ENCODE measurements around the gene EFEMP2. TPM values are rescaled to one million over a fixed set of nuclear protein-coding genes. Genes with fewer than 3 reads are reported as not detected.

EFEMP2 gene
- total RNA-seq, 2 donors from 2014 or later, result 22.4 to 26.0 TPM

GRCh38 chr11:65821107-65821506 lies 51.5 kb downstream of the EFEMP2 start:
- Mint-ChIP-seq H3K4me1 (ENCODE audit: low read depth) (peaks cover 19% of the 10 kb centered on the region), H3K27ac (no peak overlapping the region), H3K9me3 (no peaks in the 10 kb centered on the region), H3K36me3 (ENCODE audit: insufficient read depth in 2 of 2) (no peaks in the 10 kb centered on the region), H3K27me3 (ENCODE audit: low read depth) (no peaks in the 10 kb centered on the region), H3K4me3 (no peak overlapping the region)
- ATAC-seq (replicated peaks in 1 of 2) (no peak), DNase-seq (no peak)

- ATAC-seq (replicated peaks in 1 of 2) (peak; percentile 91 to 96), DNase-seq (peak; percentile 96 to 98)
- peaks cover 19% of the 10 kb centered on the region for H3K4me1 Mint-ChIP-seq (ENCODE audit: low read depth)
- H3K27ac Mint-ChIP-seq, result peak overlapping the region; percentile 92
- H3K9me3 Mint-ChIP-seq, result no peaks in the 10 kb centered on the region
- no peaks in the 10 kb centered on the region for H3K36me3 Mint-ChIP-seq (ENCODE audit: insufficient read depth in 2 of 2)
- H3K27me3 Mint-ChIP-seq (ENCODE audit: low read depth), result no peaks in the 10 kb centered on the region
- H3K4me3 Mint-ChIP-seq, result peak overlapping the region; percentile 85 to 95
Measured at GRCh38 chr11:65817835-65818680, 54.5 kb downstream of the EFEMP2 start.

GRCh38 chr11:65817312-65817834 lies 55.2 kb downstream of the EFEMP2 start:
- ATAC-seq (replicated peaks in 1 of 2) (no peak), DNase-seq (no peak)
- Mint-ChIP-seq H3K36me3 (ENCODE audit: insufficient read depth in 2 of 2) (no peaks in the 10 kb centered on the region), H3K27me3 (ENCODE audit: low read depth) (no peaks in the 10 kb centered on the region), H3K27ac (peak overlapping the region; percentile 92), H3K4me3 (peak overlapping the region; percentile 85 to 95), H3K4me1 (ENCODE audit: low read depth) (peaks cover 19% of the 10 kb centered on the region), H3K9me3 (no peaks in the 10 kb centered on the region)

GRCh38 chr11:65816696-65817095 lies 55.9 kb downstream of the EFEMP2 start:
- no peaks in the 10 kb centered on the region for H3K9me3 Mint-ChIP-seq
- H3K36me3 Mint-ChIP-seq (ENCODE audit: insufficient read depth in 2 of 2), result no peaks in the 10 kb centered on the region
- no peak overlapping the region for H3K27ac Mint-ChIP-seq
- H3K27me3 Mint-ChIP-seq (ENCODE audit: low read depth), result no peaks in the 10 kb centered on the region
- ATAC-seq (replicated peaks in 1 of 2) (no peak), DNase-seq (no peak)
- H3K4me1 Mint-ChIP-seq (ENCODE audit: low read depth), result peaks cover 19% of the 10 kb centered on the region
- peak overlapping the region; percentile 85 to 95 for H3K4me3 Mint-ChIP-seq

Other genes with a start within 250 kb of the EFEMP2 start
- 100 to 1,000 TPM; 132 to 137 TPM for gene SIPA1, start 234.7 kb downstream of the EFEMP2 start, total RNA-seq
- gene RELA, start 209.9 kb downstream of the EFEMP2 start, total RNA-seq, result 100 to 1,000 TPM; 116 to 121 TPM
- 100 to 1,000 TPM in 1 of 2 donors, 10 to 100 TPM in 1; 86.4 to 105 TPM for gene KAT5, start 160.5 kb downstream of the EFEMP2 start, total RNA-seq
- 10 to 100 TPM; 35.4 to 37.1 TPM for gene RNASEH2C, start 152.0 kb downstream of the EFEMP2 start, total RNA-seq
- gene AP5B1, start 91.8 kb downstream of the EFEMP2 start, total RNA-seq, result 10 to 100 TPM; 20.0 to 22.4 TPM
- under 1 TPM in 1 of 2 donors, not detected in 1; 0.16 TPM for gene OVOL1, start 85.7 kb downstream of the EFEMP2 start, total RNA-seq
- 1 to 10 TPM; 2.2 to 4.6 TPM for gene SNX32, start 38.8 kb downstream of the EFEMP2 start, total RNA-seq
- gene CFL1, start 14.6 kb downstream of the EFEMP2 start, total RNA-seq, result 100 to 1,000 TPM; 477 to 512 TPM
- gene MUS81, start 12.4 kb downstream of the EFEMP2 start, total RNA-seq, result 10 to 100 TPM; 80.6 to 94.8 TPM
- gene CTSW, start 7.0 kb upstream of the EFEMP2 start, total RNA-seq, result 10 to 100 TPM; 16.8 to 27.8 TPM
- 10 to 100 TPM; 86.4 to 91.9 TPM for gene FIBP, start 15.7 kb upstream of the EFEMP2 start, total RNA-seq
- 10 to 100 TPM; 35.4 to 37.5 TPM for gene CCDC85B, start 17.9 kb upstream of the EFEMP2 start, total RNA-seq
- gene FOSL1, start 27.6 kb upstream of the EFEMP2 start, total RNA-seq, result 10 to 100 TPM; 11.9 to 18.8 TPM
- 10 to 100 TPM; 34.7 to 36.5 TPM for gene C11orf68, start 46.3 kb upstream of the EFEMP2 start, total RNA-seq
- gene DRAP1, start 46.6 kb upstream of the EFEMP2 start, total RNA-seq, result 100 to 1,000 TPM; 126 to 145 TPM
- gene TSGA10IP, start 72.7 kb upstream of the EFEMP2 start, total RNA-seq, result not detected
- gene SART1, start 88.9 kb upstream of the EFEMP2 start, total RNA-seq, result 10 to 100 TPM; 63.2 to 75.9 TPM
- 10 to 100 TPM; 39.1 to 40.8 TPM for gene EIF1AD, start 129.4 kb upstream of the EFEMP2 start, total RNA-seq
- gene BANF1, start 129.7 kb upstream of the EFEMP2 start, total RNA-seq, result 100 to 1,000 TPM; 166 to 174 TPM
- under 1 TPM; 0.34 to 0.79 TPM for gene CST6, start 139.2 kb upstream of the EFEMP2 start, total RNA-seq
- gene CATSPER1, start 153.7 kb upstream of the EFEMP2 start, total RNA-seq, result under 1 TPM in 1 of 2 donors, not detected in 1; 0.49 TPM
- under 1 TPM; 0.36 to 0.42 TPM for gene GAL3ST3, start 176.4 kb upstream of the EFEMP2 start, total RNA-seq
- gene SF3B2, start 179.6 kb upstream of the EFEMP2 start, total RNA-seq, result 100 to 1,000 TPM; 222 to 223 TPM
- gene PACS1, start 197.5 kb upstream of the EFEMP2 start, total RNA-seq, result 100 to 1,000 TPM; 104 to 114 TPM